Lung microvascular endothelial cell (primary cell): ENCODE data around the gene CCDC17. TPM values are rescaled to one million over a fixed set of nuclear protein-coding genes. Genes with fewer than 3 reads are reported as not detected.
A peak's percentile ranks its signal among the peaks of the same experiment; 100 is the strongest.
"Not testable (repeated sequence)": the region's sequence is repeated elsewhere in the genome, so short reads cannot be mapped to it uniquely, and the experiment has no call there.

ENCODE experiments used
- DNase-seq, 2 donors: peaks; one replicate each; pipeline versions ENCODE4 v3.0.0 to v3.0.0-alpha.2; 2010; ENCODE audit warnings: low read depth in 2 of 2
- total RNA-seq: library from RNA; depleted of rRNA; stranded (reverse); fragments of >200 nt; gene quantifications from 2 replicates; pipeline ENCODE4 v1.2.1, GENCODE V29; 2014

Gene CCDC17
- total RNA-seq, 1 donor from 2014 or later, result 0.60 TPM

DNA sequence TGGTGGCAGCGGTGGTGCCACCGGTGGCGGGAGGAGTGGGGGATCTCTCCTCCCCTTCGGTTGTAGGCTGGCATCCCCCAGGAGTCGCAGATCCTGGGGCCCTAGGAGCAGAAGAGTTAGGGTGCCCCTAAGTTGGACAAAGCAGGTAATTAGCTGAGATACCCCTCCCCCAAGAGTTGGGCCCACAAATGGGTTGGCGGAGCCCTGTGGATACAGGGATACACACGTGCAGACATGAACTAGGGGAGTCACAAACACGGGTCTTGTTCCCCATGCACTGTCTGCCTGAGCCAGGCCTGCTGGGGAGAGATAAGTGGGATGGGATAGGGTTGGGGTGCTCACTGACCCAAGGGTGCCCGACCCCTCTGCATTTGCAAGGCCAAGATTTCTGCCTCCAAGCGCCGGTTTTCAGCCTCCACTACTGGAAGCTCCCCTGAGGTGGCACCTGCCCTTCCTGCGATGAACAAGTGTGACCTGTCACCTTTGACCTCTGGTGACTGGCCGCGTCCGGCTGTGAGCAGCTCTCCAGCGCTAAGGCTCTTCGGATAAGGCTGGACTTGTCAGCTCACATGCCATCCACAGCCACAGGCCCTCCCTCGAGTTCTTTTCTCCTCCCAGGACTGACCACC, 1.8 kb downstream of the CCDC17 start:
- peak in 1 of 2 donors; percentile 33 for DNase-seq

- DNase-seq, result peak in 1 of 2 donors; percentile 51
These were observed 2.4 kb downstream of the CCDC17 start for GRCh38 chr1:45621501-45621836.

DNA sequence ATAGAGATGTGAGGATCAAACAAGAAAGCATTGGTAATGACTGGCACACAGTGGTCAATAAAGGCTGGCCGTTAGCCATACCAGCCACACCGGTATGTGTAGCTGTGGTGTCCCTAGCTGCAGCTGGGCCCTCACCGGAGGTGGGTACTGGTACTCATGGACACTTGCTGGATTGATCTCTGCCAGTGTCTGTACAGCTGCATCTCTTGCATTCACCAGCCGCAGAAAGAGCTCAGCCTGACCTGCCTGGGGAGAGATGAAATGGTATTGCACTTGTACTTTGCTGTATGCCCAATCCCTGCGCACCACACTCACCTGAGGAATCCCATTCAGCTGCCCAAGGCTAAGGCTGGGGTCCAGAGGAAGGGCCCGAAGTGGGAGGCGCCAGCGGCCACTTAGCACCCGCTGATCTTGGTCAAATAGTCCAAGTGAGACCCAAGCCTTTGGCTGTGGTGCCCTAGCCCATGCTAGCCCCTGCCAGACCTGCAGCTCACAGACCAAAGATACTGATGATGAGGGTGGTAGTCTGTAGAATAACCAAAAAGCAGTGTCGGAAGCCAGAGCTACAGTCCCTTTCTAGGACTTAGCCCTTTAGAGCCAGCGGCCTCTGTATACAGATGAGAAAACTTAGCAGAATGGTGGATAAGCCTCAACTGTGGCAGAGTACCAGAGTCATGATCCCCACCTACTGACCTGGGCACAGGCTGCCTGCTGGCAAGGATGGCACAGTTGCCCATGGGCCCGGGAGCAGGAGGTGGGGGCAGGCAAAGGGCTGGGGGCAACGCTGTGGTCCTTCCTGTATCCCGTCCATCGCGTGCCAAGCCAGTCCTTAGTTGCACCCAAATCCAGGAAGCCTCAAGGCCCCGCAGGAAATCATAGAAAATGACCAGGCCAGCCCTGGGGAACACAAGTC, 3.0 kb downstream of the CCDC17 start:
- no peak for DNase-seq

DNA sequence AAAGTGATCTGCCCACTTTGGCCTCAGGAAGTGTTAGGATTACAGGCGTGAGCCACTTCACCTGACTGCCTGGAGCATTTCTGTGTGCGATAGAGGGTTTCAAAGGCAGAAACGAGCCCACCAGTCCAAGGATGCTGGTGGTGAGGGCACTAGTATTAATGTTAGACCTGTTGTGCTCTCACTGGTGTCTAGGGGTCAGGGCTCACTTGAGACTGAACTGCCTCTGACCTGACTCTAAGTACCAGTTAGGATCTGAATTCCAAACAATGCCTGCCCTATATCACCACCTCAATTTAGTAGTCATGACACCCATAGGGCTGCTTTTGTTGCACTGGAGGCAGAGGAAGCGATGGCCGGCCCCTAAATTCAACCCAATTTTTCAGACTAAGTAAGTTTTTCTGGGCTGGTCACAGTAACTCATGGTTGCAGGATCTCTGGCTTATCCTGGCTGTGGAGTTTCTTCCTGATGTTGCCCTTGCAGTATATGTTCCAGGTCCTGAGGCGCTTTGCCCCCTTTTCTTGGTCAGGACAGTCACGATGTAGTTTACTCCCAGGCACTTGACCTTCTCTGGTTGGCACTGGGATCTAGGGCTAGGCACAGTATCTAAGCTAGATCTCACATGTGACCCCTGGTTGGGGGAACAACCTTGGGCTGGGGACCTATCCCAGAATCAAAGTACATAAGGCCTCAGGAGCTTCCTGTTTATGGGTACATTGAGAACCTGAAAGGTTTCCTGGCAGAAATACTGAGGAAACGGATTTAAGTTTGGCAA, 4.5 kb downstream of the CCDC17 start:
- no peak for DNase-seq

- DNase-seq, result peak; percentile 57 to 78
These were observed 6.2 kb downstream of the CCDC17 start for GRCh38 chr1:45617618-45618017.

GRCh38 chr1:45615885-45616284, 8.0 kb downstream of the CCDC17 start:
- DNase-seq, result no peak

GRCh38 chr1:45612941-45613579, 10.8 kb downstream of the CCDC17 start:
- DNase-seq, result no peak

DNA sequence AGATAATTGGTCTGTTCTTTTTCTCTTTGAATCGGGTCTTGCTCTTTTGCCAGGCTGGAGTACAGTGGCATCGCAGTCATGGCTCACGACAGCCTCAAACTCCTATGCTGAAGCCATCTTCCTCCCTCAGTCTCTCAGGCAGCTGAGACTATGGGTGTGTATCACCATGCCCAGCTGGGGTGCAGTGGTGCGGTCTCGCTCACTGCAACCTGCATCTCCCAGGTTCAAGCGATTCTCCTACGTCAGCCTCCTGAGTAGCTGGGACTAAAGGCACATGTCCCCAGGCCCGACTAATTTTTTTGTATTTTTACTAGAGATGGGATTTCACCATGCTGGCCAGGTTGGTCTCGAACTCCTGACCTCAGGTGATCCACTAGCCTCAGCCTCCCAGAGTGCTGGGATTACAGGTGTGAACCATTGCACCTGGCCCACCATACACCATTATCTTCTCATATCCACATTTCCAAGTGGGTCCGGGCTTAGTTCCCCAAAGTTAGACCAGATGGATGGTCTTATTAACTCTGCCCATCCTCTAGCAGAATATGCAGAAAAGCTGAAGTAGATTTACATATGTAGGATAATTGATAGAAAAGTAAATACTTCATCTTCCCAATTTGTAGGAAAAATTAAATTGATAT, 13.1 kb downstream of the CCDC17 start:
- DNase-seq, result no peak

GRCh38 chr1:45608175-45609156, 15.4 kb downstream of the CCDC17 start:
- peak; percentile 71 to 87 for DNase-seq

- peak in 1 of 2 donors; percentile 39 for DNase-seq
These were observed 16.3 kb downstream of the CCDC17 start for GRCh38 chr1:45607404-45608074.

DNA sequence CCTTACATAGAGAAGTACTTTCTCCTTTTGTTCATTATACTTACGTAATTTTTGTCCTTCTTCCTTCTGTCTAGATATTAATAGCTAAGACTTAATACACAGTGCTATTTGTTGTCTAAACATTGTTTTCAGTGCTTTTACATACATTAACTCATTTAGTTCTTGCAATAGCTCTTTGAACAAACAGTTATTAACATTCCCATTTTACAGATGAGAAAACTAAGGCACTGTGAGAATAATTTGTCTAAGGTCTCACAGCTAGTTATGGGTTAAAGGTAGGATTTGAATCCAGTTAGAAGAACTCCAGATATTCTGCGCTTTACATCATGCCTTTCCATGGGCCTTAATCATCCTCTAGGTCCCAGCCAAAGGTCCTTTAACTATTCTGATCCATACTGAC, 19.6 kb downstream of the CCDC17 start:
- no peak for DNase-seq

DNA sequence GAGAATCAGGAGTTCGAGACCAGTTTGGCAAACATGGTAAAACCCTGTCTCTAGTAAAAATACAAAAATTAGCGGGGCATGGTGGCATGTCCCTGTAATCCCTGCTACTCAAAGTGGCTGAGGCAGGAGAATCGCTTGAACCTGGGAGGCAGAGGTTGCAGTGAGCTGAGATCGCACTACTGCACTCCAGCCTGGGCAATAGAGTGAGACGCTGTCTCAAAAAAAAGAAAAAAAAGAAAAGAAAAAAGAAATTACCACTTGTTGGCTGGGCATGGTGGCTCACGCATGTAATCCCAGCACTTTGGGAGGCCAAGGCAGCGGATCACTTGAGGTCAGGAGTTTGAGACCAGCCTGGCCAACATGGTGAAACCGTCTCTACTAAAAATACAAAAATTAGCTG, 27.1 kb downstream of the CCDC17 start:
- not testable (repeated sequence) for DNase-seq

GRCh38 chr1:45594412-45594811, 29.4 kb downstream of the CCDC17 start:
- no peak for DNase-seq

DNA sequence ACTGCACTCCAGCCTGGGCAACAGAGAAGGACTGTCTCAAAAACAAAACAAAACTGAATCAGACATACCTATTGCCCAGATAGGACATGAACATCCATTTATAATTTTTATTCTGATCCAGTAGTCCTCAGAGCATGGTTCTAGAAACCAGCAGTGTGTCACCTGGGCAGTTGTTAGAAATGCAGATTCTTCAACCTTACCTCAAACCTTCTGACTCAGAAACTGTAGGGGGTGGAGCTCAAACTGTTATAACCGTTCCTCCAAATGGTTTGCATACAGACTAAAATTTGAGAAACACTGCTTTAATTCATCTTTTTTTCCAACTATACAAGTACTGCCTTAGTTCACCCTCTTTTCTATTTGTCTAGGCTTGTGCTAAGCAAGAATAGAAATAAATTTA, 34.0 kb downstream of the CCDC17 start:
- no peak for DNase-seq

GRCh38 chr1:45586769-45587168, 37.1 kb downstream of the CCDC17 start:
- no peak for DNase-seq

DNA sequence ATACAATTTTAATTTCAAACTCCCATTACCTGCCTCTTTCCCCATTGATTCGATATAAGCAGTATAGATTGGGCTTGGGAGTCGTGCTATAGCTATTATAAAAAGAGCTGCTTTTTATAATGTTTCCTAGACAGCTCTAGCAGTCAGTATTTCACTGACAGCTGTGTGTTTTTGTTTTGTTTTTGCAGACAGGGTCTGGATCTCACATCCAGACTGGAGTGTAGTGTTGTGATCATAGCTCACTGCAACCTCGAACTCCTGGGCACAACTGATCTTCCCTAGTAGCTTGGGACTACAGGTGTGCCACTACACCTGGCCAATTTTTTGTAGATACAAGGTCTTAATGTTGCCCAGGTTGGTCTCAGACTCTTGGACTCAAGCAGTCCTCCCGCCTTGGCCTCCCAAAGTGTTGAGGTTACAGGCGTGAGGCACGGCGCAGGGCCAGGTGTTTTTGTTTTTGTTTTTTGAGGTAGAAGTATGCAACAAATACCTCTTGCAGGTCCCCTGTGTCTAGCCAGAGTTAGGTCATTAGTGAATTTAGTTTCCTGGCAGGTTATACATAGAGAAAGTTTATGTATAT, 38.3 kb downstream of the CCDC17 start:
- no peak for DNase-seq

- DNase-seq, result no peak
These were observed 38.8 kb downstream of the CCDC17 start for GRCh38 chr1:45585110-45585426.

DNA sequence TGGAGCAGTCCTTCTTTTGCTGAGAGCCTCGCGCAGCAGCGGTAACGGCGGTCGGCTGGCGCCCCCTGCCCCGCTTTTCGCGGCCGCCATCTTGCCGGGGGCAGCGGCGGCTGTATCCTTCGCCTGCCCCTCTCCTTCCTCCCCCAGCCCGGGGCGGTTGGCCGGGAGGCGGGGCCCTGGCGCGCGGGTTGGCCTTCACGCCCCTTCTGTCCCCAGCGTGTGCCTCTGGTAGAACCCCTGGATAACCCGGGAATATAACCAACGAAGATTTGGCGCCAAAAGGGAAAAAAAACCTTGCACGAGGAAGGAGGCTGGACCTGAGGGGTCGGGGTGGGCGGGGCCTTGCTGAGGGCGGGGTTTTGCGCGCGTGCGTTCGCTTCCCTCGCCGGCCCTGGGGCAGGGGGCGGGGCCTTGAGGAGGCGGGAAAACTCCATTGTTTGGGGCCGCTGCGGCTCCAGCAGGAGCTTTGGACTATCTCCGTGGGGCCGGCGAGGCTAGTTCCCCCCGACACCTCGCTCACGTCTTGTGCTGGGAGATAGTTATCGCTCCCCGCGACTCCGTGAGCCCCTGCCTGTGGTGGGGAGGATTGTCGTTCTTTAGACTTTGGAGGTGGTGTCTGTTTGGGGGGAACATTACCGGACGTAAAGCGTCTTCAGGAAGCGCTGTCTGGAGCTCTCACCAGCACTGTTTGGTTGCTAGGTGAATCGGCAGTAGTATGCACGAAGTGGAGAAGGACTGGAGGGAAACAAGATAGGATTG, 39.3 kb downstream of the CCDC17 start:
- peak; percentile 96 for DNase-seq
